HFF-Myc (cell line): ENCODE data around the gene SATB1.

Experiments
- DNase-seq: peaks from one replicate; pipeline ENCODE4 v3.0.0-alpha.2; 2011; ENCODE audit warnings: low read depth; ENCODE audit errors: extremely low read depth
- H3K4me3 ChIP-seq: replicated peaks from 2 replicates; pipeline ENCODE4 v1.5.1; 2011; ENCODE audit warnings: low read depth, mild to moderate bottlenecking, control low read depth, low read length
- TF ChIP-seq, protein P1 (sequence below): IDR thresholded peaks from 2 replicates; pipeline ENCODE4 v1.5.1; 2012; ENCODE audit warnings: mild to moderate bottlenecking, low read depth, low read length, control low read depth; ENCODE audit errors: missing control alignments

SATB1 gene

DNA sequence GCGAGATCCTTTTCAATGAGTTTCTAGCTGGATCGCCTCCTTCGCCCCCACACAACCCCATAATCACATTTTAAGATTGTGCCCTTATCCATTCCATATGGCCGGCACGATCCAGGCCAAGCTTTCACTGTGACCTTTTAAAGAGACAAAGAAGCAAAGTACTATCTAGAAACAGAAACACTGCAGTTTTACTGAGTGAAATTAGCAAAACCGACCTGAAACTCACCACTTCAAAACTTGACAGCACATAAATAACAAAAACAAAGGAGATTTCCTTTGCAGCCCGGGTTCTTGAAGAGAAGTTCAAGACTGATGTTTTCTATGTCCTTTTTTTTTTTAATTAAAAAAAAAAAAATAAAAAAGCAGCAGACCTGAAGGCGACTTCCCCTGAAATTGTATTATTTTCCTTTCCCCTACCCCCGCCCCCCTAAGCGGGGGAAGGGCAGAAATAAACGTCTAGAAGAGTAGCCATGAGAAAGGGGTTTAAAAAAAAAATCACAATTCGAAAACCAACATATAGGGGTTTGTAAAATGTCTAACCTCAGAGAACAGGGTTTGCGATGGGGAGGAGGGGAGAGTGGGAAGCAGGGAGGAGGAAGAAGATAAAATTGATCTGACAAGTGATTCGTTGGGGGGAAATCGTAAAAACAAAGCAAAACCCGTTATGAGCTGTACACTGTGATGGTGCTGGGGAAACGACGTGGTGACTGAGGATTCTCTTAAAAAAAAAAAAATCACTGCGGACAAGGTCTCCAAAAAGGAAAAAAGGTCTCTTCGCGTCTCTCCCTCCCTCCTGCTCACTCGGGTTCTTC is 1.5 kb downstream of the SATB1 start:
- DNase-seq: peak; percentile 2
- H3K4me3 ChIP-seq: peak overlapping the region; percentile 58
- TF ChIP-seq, protein P1, sequence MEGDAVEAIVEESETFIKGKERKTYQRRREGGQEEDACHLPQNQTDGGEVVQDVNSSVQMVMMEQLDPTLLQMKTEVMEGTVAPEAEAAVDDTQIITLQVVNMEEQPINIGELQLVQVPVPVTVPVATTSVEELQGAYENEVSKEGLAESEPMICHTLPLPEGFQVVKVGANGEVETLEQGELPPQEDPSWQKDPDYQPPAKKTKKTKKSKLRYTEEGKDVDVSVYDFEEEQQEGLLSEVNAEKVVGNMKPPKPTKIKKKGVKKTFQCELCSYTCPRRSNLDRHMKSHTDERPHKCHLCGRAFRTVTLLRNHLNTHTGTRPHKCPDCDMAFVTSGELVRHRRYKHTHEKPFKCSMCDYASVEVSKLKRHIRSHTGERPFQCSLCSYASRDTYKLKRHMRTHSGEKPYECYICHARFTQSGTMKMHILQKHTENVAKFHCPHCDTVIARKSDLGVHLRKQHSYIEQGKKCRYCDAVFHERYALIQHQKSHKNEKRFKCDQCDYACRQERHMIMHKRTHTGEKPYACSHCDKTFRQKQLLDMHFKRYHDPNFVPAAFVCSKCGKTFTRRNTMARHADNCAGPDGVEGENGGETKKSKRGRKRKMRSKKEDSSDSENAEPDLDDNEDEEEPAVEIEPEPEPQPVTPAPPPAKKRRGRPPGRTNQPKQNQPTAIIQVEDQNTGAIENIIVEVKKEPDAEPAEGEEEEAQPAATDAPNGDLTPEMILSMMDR: no peak

DNA sequence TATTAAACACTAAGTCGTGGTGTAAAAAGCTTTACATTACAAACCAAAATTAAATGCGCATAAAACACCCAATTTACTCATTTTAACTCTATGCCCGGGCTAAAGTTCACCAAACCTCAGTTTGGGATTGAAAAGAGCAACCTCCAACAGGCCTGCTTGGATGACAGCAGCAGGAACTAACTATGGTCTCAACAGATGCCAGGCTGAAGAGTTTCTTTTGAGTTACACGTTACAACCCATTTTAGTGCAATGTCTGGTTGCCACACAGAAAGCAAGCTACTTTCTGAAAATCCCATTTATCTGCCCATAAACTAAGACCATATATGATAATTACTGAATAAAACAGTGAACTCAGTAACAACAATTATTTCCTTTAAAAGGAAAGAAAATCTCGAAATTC is 2.2 kb downstream of the SATB1 start:
- no peak overlapping the region for H3K4me3 ChIP-seq
- no peak for DNase-seq
- TF ChIP-seq, protein P1: no peak

DNA sequence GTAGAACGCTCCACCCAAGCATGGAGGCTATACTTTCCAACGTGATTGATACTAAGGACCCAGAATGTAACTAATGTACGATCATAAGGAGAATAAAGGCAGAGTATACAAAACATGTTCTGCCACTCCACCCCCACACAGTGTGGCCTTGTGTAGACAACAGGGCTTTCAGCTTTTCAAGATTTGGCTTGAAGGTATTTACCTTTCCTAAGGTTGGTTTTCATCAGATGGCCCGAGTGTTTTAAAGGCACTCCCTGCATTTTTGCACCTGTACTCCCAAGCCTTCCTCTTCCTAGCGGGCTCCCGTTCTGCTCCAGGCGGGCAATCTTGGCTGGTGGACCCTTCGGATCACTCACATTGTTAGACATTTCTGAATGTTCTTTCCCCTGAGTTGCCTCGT is 4.6 kb downstream of the SATB1 start:
- TF ChIP-seq, protein P1: no peak
- H3K4me3 ChIP-seq: no peak overlapping the region
- DNase-seq: no peak

DNA sequence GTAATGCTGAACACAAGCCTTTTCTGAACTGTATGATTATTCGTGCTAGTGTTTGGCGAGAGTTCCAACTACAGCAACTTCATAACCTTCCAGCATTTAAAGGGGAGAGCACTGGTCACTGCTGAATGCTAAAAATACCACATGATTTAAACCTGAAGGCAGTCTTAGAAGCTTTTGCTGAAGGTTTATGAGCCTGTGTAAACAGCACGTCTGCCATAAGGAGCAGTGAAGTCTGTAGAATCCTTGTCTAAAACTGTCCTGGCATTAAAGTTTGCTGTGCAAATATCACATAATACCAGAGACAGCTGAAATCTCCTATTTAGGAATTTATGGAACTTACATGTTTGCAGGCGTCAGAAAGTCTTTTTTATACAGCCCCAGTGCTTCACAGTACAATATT is 5.9 kb downstream of the SATB1 start:
- no peak overlapping the region for H3K4me3 ChIP-seq
- DNase-seq: no peak
- TF ChIP-seq, protein P1: no peak

DNA sequence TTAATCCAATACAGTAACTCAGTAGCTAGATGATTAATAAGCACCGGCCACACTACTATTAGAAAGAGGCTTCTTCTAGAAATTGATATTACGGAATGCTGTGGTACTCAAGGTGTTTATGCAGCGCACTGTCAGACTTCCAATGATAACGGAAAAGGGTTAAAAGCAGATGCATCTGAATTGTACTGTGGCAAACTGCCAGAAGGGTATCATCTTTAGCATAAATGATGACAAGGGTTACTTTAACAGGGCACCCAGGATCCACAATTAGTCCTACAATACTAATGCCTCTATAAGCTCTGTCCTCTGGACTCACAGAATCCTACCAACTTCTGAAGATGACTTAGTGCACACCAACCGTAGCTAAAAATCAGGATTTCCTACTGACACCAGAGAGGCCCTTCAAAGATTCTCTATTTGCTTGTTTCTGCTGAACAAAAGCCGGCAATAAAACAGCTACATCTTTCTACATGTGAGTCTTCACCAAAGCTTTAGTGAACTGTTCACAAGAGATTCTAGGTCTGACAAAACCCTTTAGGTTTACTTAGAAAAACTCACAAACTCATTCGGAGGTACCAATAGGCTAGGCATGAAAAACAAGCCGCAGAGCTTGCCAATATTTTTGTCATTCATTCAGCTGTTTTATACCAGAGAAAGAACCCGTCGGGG is 7.1 kb downstream of the SATB1 start:
- TF ChIP-seq, protein P1: no peak
- no peak overlapping the region for H3K4me3 ChIP-seq
- DNase-seq: no peak

DNA sequence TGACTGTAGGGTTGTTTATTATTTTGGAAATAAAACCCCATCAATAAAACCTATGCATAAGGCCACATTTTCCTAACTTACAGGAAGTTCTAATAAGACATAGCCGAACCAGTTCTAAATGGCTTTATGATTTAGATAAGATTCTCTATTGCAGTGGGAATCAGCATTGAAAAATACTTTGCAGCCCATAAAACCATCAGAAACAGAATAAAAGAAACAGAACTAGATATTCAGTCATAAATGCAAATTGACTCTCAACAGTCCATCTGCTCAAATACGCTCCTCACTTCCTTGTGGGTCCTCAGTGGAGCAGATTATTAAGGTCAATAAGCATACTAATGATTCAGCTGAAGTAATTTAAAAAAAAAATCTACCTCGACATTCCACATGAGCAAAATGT is 8.8 kb downstream of the SATB1 start:
- TF ChIP-seq, protein P1: no peak
- no peak overlapping the region for H3K4me3 ChIP-seq
- DNase-seq: no peak
